ENCODE data around the gene CFAP97D1. TPM values are rescaled to one million over a fixed set of nuclear protein-coding genes. Genes with fewer than 3 reads are reported as not detected.

CFAP97D1 gene
- total and polyA plus RNA-seq, 2 experiments from 2014 or later: 0.07 to 0.10 TPM

- H3K27ac ChIP-seq (ENCODE audit: low read depth): no peak overlapping the region
- Mint-ChIP-seq H3K4me1 (peaks cover 3% of the 10 kb centered on the region; the same call in 1 of the 3 replicates), H3K9me3 (peaks cover 8% of the 10 kb centered on the region), H3K4me3 (no peak overlapping the region), H3K27me3 (ENCODE audit: insufficient read depth, low read depth, poor library complexity) (peaks cover 9% of the 10 kb centered on the region), H3K36me3 (ENCODE audit: low read depth) (no peaks in the 10 kb centered on the region), H3K27ac (no peak overlapping the region)
- H3K79me2 ChIP-seq (replicated peaks; ENCODE audit: insufficient read depth): no peaks in the 10 kb centered on the region
- H3K4me2 ChIP-seq: no peak overlapping the region
- no peak overlapping the region for H3K4me3 ChIP-seq
- H4K20me1 ChIP-seq (replicated peaks; ENCODE audit: insufficient read depth): no peaks in the 10 kb centered on the region
- no peaks in the 10 kb centered on the region for H3F3A ChIP-seq (replicated peaks; ENCODE audit: low read depth)
- H3K27me3 ChIP-seq (ENCODE audit: insufficient read depth): no peaks in the 10 kb centered on the region
- no peaks in the 10 kb centered on the region for H3K36me3 ChIP-seq (ENCODE audit: insufficient read depth)
- DNase-seq (ENCODE audit: low spot score) (no peak), ATAC-seq (no peak)
- no peaks in the 10 kb centered on the region; the same call in 1 of the 2 replicates for H3K4me1 ChIP-seq (ENCODE audit: insufficient read depth)
- no peak overlapping the region for H2AFZ ChIP-seq
- TF ChIP-seq CTCF (conservative IDR thresholded peaks at IDR 0.05; ENCODE audit: low read depth in 2 of 2) (no peak), JUNB (IDR thresholded peaks at IDR 0.05; ENCODE audit: unreplicated experiment) (no peak), ZNF462 (CRISPR knock-in tag; IDR thresholded peaks at IDR 0.05) (no peak), NANOG (IDR thresholded peaks at IDR 0.05; ENCODE audit: borderline replicate concordance) (no peak), POLR2AphosphoS5 (IDR thresholded peaks at IDR 0.05; ENCODE audit: low read depth) (no peak), CREB1 (CRISPR knock-in tag; IDR thresholded peaks at IDR 0.05; ENCODE audit: low read depth) (no peak), EZH2phosphoT487 (IDR thresholded peaks at IDR 0.05; ENCODE audit: unreplicated experiment) (no peak), EZH2 (IDR thresholded peaks at IDR 0.05; ENCODE audit: low read depth, unreplicated experiment) (no peak), ZNF331 (CRISPR knock-in tag; IDR thresholded peaks at IDR 0.05; ENCODE audit: low read depth) (no peak), STAT1 (IDR thresholded peaks at IDR 0.05; ENCODE audit: unreplicated experiment) (no peak), ZNF114 (CRISPR knock-in tag; IDR thresholded peaks at IDR 0.05) (no peak), ETS1 (IDR thresholded peaks at IDR 0.05) (no peak), REST (IDR thresholded peaks at IDR 0.05; ENCODE audit: unreplicated experiment) (no peak)
- no peaks in the 10 kb centered on the region for H3K9me2 ChIP-seq (ENCODE audit: insufficient read depth)
Measured at GRCh38 chr17:43789482-43789881, 9.2 kb downstream of the CFAP97D1 start.

Measured in GM23338 (cell line).